ENCODE results near the gene PTPRE.

PTPRE gene

DNA sequence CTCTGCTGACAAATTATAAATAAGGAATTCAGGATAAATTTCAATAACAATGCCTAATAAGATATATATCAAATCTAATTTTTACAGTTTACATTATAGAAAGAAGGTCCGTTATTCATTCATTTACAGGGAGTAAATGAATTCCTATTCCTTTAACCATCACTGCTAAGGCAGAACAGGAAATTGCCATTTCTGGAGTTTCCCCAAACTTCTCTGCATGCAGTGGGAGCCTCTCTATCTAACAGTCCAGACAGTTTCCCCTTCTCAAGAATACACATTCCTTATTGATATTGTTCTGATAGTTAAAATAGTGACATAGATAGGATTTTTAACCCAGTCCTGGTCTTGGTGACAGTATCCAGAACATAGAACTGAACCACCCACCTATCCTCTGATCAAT is 195.0 kb downstream of the PTPRE start:
- TF ChIP-seq FOXP2 (optimal IDR thresholded peaks at IDR 0.05; ENCODE audit: borderline replicate concordance, extremely low read depth, extremely low read length, insufficient read depth): no peak
- no peak for TF ChIP-seq SIN3A (IDR thresholded peaks at IDR 0.05; ENCODE audit: borderline replicate concordance, insufficient read depth, low read length)
- TF ChIP-seq REST (IDR thresholded peaks at IDR 0.05; ENCODE audit: insufficient read depth in 1 of 2, low read depth in 2 of 2, low read length in 2 of 2): no peak
- no peak for TF ChIP-seq POLR2AphosphoS5 (IDR thresholded peaks at IDR 0.05; ENCODE audit: low read depth, low read length)
- no peak for TF ChIP-seq TAF1 (IDR thresholded peaks at IDR 0.05; ENCODE audit: borderline replicate concordance, insufficient read depth, low read length)

- TF ChIP-seq TAF1 (IDR thresholded peaks at IDR 0.05; ENCODE audit: borderline replicate concordance, insufficient read depth, low read length): no peak
- TF ChIP-seq POLR2AphosphoS5 (IDR thresholded peaks at IDR 0.05; ENCODE audit: low read depth, low read length): no peak
- no peak for TF ChIP-seq FOXP2 (optimal IDR thresholded peaks at IDR 0.05; ENCODE audit: borderline replicate concordance, extremely low read depth, extremely low read length, insufficient read depth)
- no peak for TF ChIP-seq REST (IDR thresholded peaks at IDR 0.05; ENCODE audit: insufficient read depth in 1 of 2, low read depth in 2 of 2, low read length in 2 of 2)
- TF ChIP-seq SIN3A (IDR thresholded peaks at IDR 0.05; ENCODE audit: borderline replicate concordance, insufficient read depth, low read length): no peak
Measured at GRCh38 chr10:128102480-128103228, 195.8 kb downstream of the PTPRE start.

- TF ChIP-seq SIN3A (IDR thresholded peaks at IDR 0.05; ENCODE audit: borderline replicate concordance, insufficient read depth, low read length): no peak
- TF ChIP-seq FOXP2 (optimal IDR thresholded peaks at IDR 0.05; ENCODE audit: borderline replicate concordance, extremely low read depth, extremely low read length, insufficient read depth): no peak
Measured at GRCh38 chr10:128103229-128103714, 196.4 kb downstream of the PTPRE start.

DNA sequence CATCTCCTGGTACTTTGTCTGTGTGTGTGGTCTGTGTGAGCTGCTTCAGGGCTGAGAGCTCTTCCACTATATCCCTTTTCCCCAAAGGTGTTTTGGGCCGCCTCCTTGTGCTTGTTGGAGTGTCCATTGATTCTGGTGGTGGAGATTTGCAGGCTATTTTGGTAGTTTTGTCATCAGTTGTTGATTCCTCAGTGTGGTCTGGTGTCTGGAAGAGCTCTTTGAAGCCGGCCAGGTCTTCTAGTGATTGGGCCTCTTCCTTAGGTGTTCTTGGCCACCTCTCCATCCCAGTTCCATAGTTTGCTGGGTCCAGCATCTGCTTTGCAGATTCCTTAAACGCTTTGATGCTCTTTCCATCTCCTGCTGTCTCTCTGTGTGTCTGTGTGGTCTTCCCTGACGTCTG is 198.5 kb downstream of the PTPRE start:
- TF ChIP-seq TAF1 (IDR thresholded peaks at IDR 0.05; ENCODE audit: borderline replicate concordance, insufficient read depth, low read length) (no peak), REST (IDR thresholded peaks at IDR 0.05; ENCODE audit: insufficient read depth in 1 of 2, low read depth in 2 of 2, low read length in 2 of 2) (no peak), POLR2AphosphoS5 (IDR thresholded peaks at IDR 0.05; ENCODE audit: low read depth, low read length) (no peak), SIN3A (IDR thresholded peaks at IDR 0.05; ENCODE audit: borderline replicate concordance, insufficient read depth, low read length) (no peak), FOXP2 (optimal IDR thresholded peaks at IDR 0.05; ENCODE audit: borderline replicate concordance, extremely low read depth, extremely low read length, insufficient read depth) (no peak)

DNA sequence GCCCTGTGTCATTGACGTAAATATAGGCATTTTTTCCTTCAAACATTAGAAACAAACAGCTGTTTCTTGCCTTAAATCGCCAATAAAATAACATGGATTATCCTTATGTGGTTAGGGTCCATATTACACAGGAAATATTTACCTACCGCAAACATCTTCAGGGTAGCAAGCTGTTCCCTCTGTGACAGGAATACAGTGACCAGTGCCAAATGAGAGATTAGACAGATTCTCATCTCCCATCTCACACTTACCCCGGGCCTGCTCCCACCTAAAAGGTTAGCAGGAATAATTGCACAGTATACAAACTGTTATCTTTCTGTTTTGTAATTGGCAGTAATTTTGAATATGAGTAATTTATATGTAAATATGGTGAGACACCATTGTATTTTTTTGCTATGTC is 202.8 kb downstream of the PTPRE start:
- no peak for TF ChIP-seq SIN3A (IDR thresholded peaks at IDR 0.05; ENCODE audit: borderline replicate concordance, insufficient read depth, low read length)
- TF ChIP-seq REST (IDR thresholded peaks at IDR 0.05; ENCODE audit: insufficient read depth in 1 of 2, low read depth in 2 of 2, low read length in 2 of 2): no peak
- TF ChIP-seq FOXP2 (optimal IDR thresholded peaks at IDR 0.05; ENCODE audit: borderline replicate concordance, extremely low read depth, extremely low read length, insufficient read depth): no peak
- no peak for TF ChIP-seq POLR2AphosphoS5 (IDR thresholded peaks at IDR 0.05; ENCODE audit: low read depth, low read length)
- no peak for TF ChIP-seq TAF1 (IDR thresholded peaks at IDR 0.05; ENCODE audit: borderline replicate concordance, insufficient read depth, low read length)

Measured in PFSK-1 (cell line).